Neural cell (in vitro differentiated cells): ENCODE measurements around the gene UBXN10. TPM values are rescaled to one million over a fixed set of nuclear protein-coding genes. Genes with fewer than 3 reads are reported as not detected.

ENCODE experiments used
- H2AFZ ChIP-seq: fragments of 200-600, 300-800 bp; sonication (generic), shearing (Covaris generic); 2 replicates; pipeline ENCODE4 v1.6.0; 2014; ENCODE audit warnings: low read depth, mild to moderate bottlenecking, antibody characterized with exemption, low read length, moderate library complexity
- H3F3A ChIP-seq: fragments of 200-600 bp; shearing (Covaris generic); 2 replicates; pipeline ENCODE4 v1.6.1; 2016; ENCODE audit warnings: mild to moderate bottlenecking, moderate library complexity, mixed read lengths, antibody characterized with exemption, low read length; ENCODE audit not compliant: insufficient read depth, poor library complexity, severe bottlenecking
- H3K27ac ChIP-seq: fragments of 200-600, 300-800 bp; sonication (generic), shearing (Covaris generic); 2 replicates; pipeline ENCODE4 v1.5.1; 2014; ENCODE audit warnings: mild to moderate bottlenecking, low read length, moderate library complexity
- H3K27me3 ChIP-seq: fragments of 300-800, 200-600 bp; sonication (generic), shearing (Covaris generic); 2 replicates; pipeline ENCODE4 v1.6.0; 2014; ENCODE audit warnings: mild to moderate bottlenecking, low read depth, low read length, moderate library complexity; ENCODE audit not compliant: insufficient read depth
- H3K36me3 ChIP-seq: fragments of 300-800, 200-600 bp; sonication (generic), shearing (Covaris generic); 2 replicates; pipeline ENCODE4 v1.5.1; 2014; ENCODE audit warnings: mild to moderate bottlenecking, antibody characterized with exemption, low read length, moderate library complexity; ENCODE audit not compliant: insufficient read depth
- H3K4me2 ChIP-seq: fragments of 300-800, 200-600 bp; sonication (generic), shearing (Covaris generic); 2 replicates; pipeline ENCODE4 v1.6.0; 2014; ENCODE audit warnings: mild to moderate bottlenecking, low read length
- H3K4me3 ChIP-seq: fragments of 300-800, 200-600 bp; sonication (generic), shearing (Covaris generic); 2 replicates; pipeline ENCODE4 v1.5.1; 2014; ENCODE audit warnings: mild to moderate bottlenecking, low read length, moderate library complexity
- H3K79me2 ChIP-seq: fragments of 200-600 bp; shearing (Covaris generic); replicated peaks from 2 replicates; pipeline ENCODE4 v1.6.0; 2014; ENCODE audit warnings: mild to moderate bottlenecking, low read length, moderate library complexity; ENCODE audit not compliant: insufficient read depth
- H3K9ac ChIP-seq: fragments of 300-800, 200-600 bp; sonication (generic), shearing (Covaris generic); 2 replicates; pipeline ENCODE4 v1.6.1; 2016; ENCODE audit warnings: mild to moderate bottlenecking, low read length, mixed read lengths
- H3K9me2 ChIP-seq: fragments of 200-600 bp; shearing (Covaris generic); 2 replicates; pipeline ENCODE4 v1.6.1; 2016; ENCODE audit warnings: mild to moderate bottlenecking, low read length, mixed read lengths; ENCODE audit not compliant: insufficient read depth
- H3K9me3 ChIP-seq: fragments of 200-600, 300-800 bp; sonication (generic), shearing (Covaris generic); 2 replicates; pipeline ENCODE4 v1.6.1; 2016; ENCODE audit warnings: mild to moderate bottlenecking, mixed run types, low read length, moderate library complexity, mixed read lengths
- H4K20me1 ChIP-seq: fragments of 200-600 bp; shearing (Covaris generic); 2 replicates; pipeline ENCODE4 v1.6.1; 2016; ENCODE audit warnings: mild to moderate bottlenecking, mixed run types; ENCODE audit not compliant: insufficient read depth
- EP300 ChIP-seq: fragments of 450-650 bp; conservative IDR thresholded peaks from 2 replicates; pipeline ENCODE4 v1.6.1; 2014; ENCODE audit warnings: antibody characterized with exemption, mild to moderate bottlenecking, moderate library complexity; ENCODE audit not compliant: poor library complexity, severe bottlenecking
- EZH2 ChIP-seq: fragments of 200-600, 300-800 bp; shearing (Covaris generic), sonication (generic); IDR thresholded peaks from 2 replicates; pipeline ENCODE4 v1.6.1; 2014; ENCODE audit warnings: antibody characterized with exemption, low read length, borderline replicate concordance, mild to moderate bottlenecking; ENCODE audit not compliant: insufficient read depth, poor library complexity, severe bottlenecking
- MXI1 ChIP-seq: fragments of 450-650 bp; conservative IDR thresholded peaks from 2 replicates; pipeline ENCODE4 v1.6.1; 2014; ENCODE audit warnings: antibody characterized with exemption, mild to moderate bottlenecking; ENCODE audit not compliant: poor library complexity, severe bottlenecking
- POLR2AphosphoS5 ChIP-seq: IDR thresholded peaks from 2 replicates; pipeline ENCODE4 v1.6.1; 2012
- RAD21 ChIP-seq: fragments of 450-650 bp; conservative IDR thresholded peaks from 2 replicates; pipeline ENCODE4 v1.6.1; 2014; ENCODE audit warnings: antibody characterized with exemption, mild to moderate bottlenecking, moderate library complexity
- REST ChIP-seq: IDR thresholded peaks from 2 replicates; pipeline ENCODE4 v1.6.1; 2012; ENCODE audit warnings: borderline replicate concordance
- SMC3 ChIP-seq: fragments of 450-650 bp; conservative IDR thresholded peaks from 2 replicates; pipeline ENCODE4 v1.6.1; 2014; ENCODE audit warnings: antibody characterized with exemption, mild to moderate bottlenecking, moderate library complexity; ENCODE audit not compliant: poor library complexity
- TAF1 ChIP-seq: IDR thresholded peaks from 2 replicates; pipeline ENCODE4 v1.6.1; 2012; ENCODE audit warnings: low read depth
- polyA plus RNA-seq: library from polyadenylated mRNA; depleted of rRNA; stranded (reverse); fragments of >200 nt; gene quantifications from 2 replicates; pipeline ENCODE4 v1.2.3, GENCODE V29; 2014
- TF ChIP-seq, protein P1 (sequence below): fragments of 450-650 bp; IDR thresholded peaks from 2 replicates; pipeline ENCODE4 v1.5.1; 2014; ENCODE audit warnings: antibody characterized with exemption, mild to moderate bottlenecking, moderate library complexity; ENCODE audit not compliant: poor library complexity, severe bottlenecking

UBXN10 gene
- polyA plus RNA-seq, 1 donor from 2014 or later: 0.64 TPM

- Histone ChIP-seq H3F3A (no peaks in the 10 kb centered on the region), H3K36me3 (no peaks in the 10 kb centered on the region), H4K20me1 (no peaks in the 10 kb centered on the region), H3K9ac (no peak overlapping the region), H3K9me2 (no peaks in the 10 kb centered on the region), H3K4me3 (no peak overlapping the region), H3K79me2 (no peaks in the 10 kb centered on the region), H3K9me3 (no peaks in the 10 kb centered on the region), H3K4me2 (no peak overlapping the region), H3K27me3 (no peaks in the 10 kb centered on the region), H3K27ac (no peak overlapping the region), H2AFZ (no peak overlapping the region)
- TF ChIP-seq TAF1 (no peak), POLR2AphosphoS5 (no peak), EZH2 (no peak), MXI1 (no peak), EP300 (no peak), SMC3 (no peak), RAD21 (no peak), REST (no peak)
- TF ChIP-seq, protein P1, sequence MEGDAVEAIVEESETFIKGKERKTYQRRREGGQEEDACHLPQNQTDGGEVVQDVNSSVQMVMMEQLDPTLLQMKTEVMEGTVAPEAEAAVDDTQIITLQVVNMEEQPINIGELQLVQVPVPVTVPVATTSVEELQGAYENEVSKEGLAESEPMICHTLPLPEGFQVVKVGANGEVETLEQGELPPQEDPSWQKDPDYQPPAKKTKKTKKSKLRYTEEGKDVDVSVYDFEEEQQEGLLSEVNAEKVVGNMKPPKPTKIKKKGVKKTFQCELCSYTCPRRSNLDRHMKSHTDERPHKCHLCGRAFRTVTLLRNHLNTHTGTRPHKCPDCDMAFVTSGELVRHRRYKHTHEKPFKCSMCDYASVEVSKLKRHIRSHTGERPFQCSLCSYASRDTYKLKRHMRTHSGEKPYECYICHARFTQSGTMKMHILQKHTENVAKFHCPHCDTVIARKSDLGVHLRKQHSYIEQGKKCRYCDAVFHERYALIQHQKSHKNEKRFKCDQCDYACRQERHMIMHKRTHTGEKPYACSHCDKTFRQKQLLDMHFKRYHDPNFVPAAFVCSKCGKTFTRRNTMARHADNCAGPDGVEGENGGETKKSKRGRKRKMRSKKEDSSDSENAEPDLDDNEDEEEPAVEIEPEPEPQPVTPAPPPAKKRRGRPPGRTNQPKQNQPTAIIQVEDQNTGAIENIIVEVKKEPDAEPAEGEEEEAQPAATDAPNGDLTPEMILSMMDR: no peak
Measured at GRCh38 chr1:20148571-20149500, 37.1 kb upstream of the UBXN10 start.

DNA sequence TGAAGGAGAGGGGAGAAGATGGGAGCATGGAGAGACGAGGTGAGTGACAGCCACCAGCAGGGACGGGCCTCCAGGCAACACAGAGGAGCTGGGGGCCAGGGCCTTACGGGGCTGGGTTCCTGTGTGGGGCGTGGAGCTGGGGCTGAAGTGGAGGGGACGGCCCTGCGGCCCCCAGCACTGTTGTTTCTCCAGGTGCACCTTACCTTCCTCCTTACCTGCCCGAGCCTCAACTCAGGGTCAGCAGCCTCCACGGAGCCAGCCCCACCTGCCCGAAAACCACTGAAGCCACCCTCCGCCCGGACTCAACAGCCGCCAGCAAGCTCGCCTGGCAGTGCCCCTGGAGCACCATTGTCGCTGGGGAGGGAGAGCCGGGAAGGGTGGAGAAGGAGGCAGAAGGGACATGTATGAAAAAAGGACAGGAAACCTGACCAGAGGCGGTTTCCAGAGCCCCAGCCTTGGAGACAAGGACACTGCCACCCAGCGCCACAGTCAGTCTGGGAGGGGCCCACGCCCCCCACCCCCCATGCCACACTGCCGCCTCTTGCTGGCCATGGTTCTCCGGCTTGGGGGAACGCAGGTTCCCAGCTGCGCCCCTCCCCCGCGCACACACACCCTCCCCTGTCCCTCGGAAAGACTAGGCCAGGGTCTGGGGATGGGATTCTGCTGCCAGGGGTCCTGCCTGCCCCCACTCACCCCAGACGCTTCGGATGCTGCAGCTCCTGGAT lies 36.1 kb upstream of the UBXN10 start:
- no peaks in the 10 kb centered on the region for H3K27me3 ChIP-seq
- H3K4me3 ChIP-seq: no peak overlapping the region
- H3K9me2 ChIP-seq: no peaks in the 10 kb centered on the region
- H3F3A ChIP-seq: no peaks in the 10 kb centered on the region
- TF ChIP-seq TAF1 (no peak), EP300 (no peak), MXI1 (no peak), POLR2AphosphoS5 (no peak), REST (no peak)
- TF ChIP-seq, protein P1: no peak
- no peak overlapping the region for H3K4me2 ChIP-seq
- no peak overlapping the region for H3K27ac ChIP-seq
- no peaks in the 10 kb centered on the region for H3K36me3 ChIP-seq
- H4K20me1 ChIP-seq: no peaks in the 10 kb centered on the region
- no peak overlapping the region for H2AFZ ChIP-seq
- H3K9ac ChIP-seq: no peak overlapping the region
- no peaks in the 10 kb centered on the region for H3K79me2 ChIP-seq
- H3K9me3 ChIP-seq: no peaks in the 10 kb centered on the region
